CD4-positive, alpha-beta T cell (primary cell): ENCODE data around the gene RPL31. TPM values are rescaled to one million over a fixed set of nuclear protein-coding genes. Genes with fewer than 3 reads are reported as not detected.

ENCODE experiments used
- ATAC-seq: fragments of 200-7000 bp; cut with Tn5 transposase; one replicate; pipeline ENCODE4 v1.10.0; 2022; ENCODE audit warnings: mild to moderate bottlenecking; ENCODE audit not compliant: poor library complexity
- CTCF ChIA-PET: fragments of 350-600 bp; sonication (Branson Sonifier 250); formaldehyde crosslinking; loops from one replicate; lab custom pipeline; 2021; ENCODE audit warnings: antibody characterized with exemption, inconsistent platforms; lab: Charles Lee
- POLR2A ChIA-PET: fragments of 350-600 bp; sonication (Branson Sonifier 250); formaldehyde crosslinking; loops from one replicate; lab custom pipeline; 2021; ENCODE audit warnings: antibody characterized with exemption, inconsistent platforms; lab: Charles Lee
- DNase-seq, 14 experiments: peaks; one replicate each; pipeline ENCODE4 v3.0.0-alpha.2; 2013 to 2020; ENCODE audit warnings: mixed read lengths in 2 of 14
- H3K27ac ChIP-seq, 2 donors: one replicate each; pipeline versions ENCODE4 v1.5.1 to v1.7.0; 2013; ENCODE audit warnings: low read length in 2 of 2, low read depth in 1 of 2, mild to moderate bottlenecking in 1 of 2
- H3K27me3 ChIP-seq, 2 experiments: 1 replicate in 1 of 2; 2 replicates in 1 of 2; pipeline versions ENCODE4 v1.6.1 to v1.7.0; 2013; ENCODE audit warnings: low read length in 2 of 2, control low read depth in 1 of 2, mild to moderate bottlenecking in 1 of 2, moderate library complexity in 1 of 2; ENCODE audit not compliant: insufficient read depth in 2 of 2, control insufficient read depth in 1 of 2
- H3K36me3 ChIP-seq: one replicate; pipeline ENCODE4 v1.6.1; 2013; ENCODE audit warnings: low read length, control low read depth; ENCODE audit not compliant: insufficient read depth
- H3K4me1 ChIP-seq: one replicate; pipeline ENCODE4 v1.6.1; 2013; ENCODE audit warnings: low read length, control low read depth; ENCODE audit not compliant: insufficient read depth
- H3K4me3 ChIP-seq: one replicate; pipeline ENCODE4 v1.5.1; 2013; ENCODE audit warnings: mild to moderate bottlenecking, low read length, moderate library complexity
- H3K9me3 ChIP-seq, 2 experiments: 1 replicate in 1 of 2; 2 replicates in 1 of 2; pipeline versions ENCODE4 v1.6.1 to v1.7.0; 2013; ENCODE audit warnings: low read length in 2 of 2, mild to moderate bottlenecking in 2 of 2, control low read depth in 1 of 2, moderate library complexity in 1 of 2; ENCODE audit not compliant: control insufficient read depth in 1 of 2, insufficient read depth in 1 of 2
- H3K27ac Mint-ChIP-seq: one replicate; pipeline ENCODE4 v1.8.0; 2020; ENCODE audit warnings: mixed read lengths
- H3K27me3 Mint-ChIP-seq: one replicate; pipeline ENCODE4 v1.8.0; 2021; ENCODE audit warnings: mixed read lengths
- H3K36me3 Mint-ChIP-seq: one replicate; pipeline ENCODE4 v1.8.0; 2021; ENCODE audit warnings: low read depth, mixed read lengths
- H3K4me1 Mint-ChIP-seq: one replicate; pipeline ENCODE4 v1.8.0; 2021; ENCODE audit warnings: low read depth, mixed read lengths
- H3K4me3 Mint-ChIP-seq: one replicate; pipeline ENCODE4 v1.8.0; 2020; ENCODE audit warnings: mild to moderate bottlenecking, mixed read lengths
- H3K9me3 Mint-ChIP-seq: one replicate; pipeline ENCODE4 v1.8.0; 2020; ENCODE audit warnings: mixed read lengths
- CTCF ChIP-seq: fragments of 200-600 bp; IDR thresholded peaks from one replicate; pipeline ENCODE4 v1.8.0; 2022; ENCODE audit warnings: antibody characterized with exemption, mild to moderate bottlenecking
- intact Hi-C, 2 experiments: fragments of 100-400 bp; cut with DNase I in 1 of 2; cut with micrococcal nuclease in 1 of 2; formaldehyde crosslinking; loops; one replicate each; pipeline versions ENCODE4 v1.15.1 to v1.9.0; 2023 to 2025; cut with DNase I, micrococcal nuclease
- total RNA-seq, 174 experiments: library from RNA in 2 of 174; stranded (reverse) in 2 of 174; gene quantifications; one replicate each; pipeline ENCODE4 v1.2.3 and lab custom pipeline; 2021 to 2026

The RPL31 gene
- total RNA-seq, 2 experiments from 2014 or later: 2,901 to 2,913 TPM

DNA sequence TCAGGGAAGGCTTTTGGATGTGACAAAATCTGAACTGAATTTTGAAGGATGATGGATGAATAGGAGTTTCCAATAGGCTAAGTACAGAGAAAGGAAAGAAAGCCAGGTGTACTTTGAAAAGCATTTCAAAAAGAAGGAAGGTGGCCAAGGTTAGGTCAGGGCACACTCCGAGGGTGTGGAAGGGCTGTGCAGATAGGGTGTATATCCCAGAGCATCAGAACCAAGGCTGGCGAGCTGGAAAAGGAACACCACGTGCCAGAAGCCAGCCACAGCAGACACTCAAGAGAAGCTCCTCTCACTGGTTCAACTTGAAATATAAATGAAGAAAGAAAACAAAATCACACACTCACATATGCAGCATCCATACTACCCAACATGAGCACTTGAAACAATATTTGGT lies 51.0 kb downstream of the RPL31 start:
- H3K9me3 ChIP-seq: no peaks in the 10 kb centered on the region
- H3K4me1 Mint-ChIP-seq: no peaks in the 10 kb centered on the region
- no peak for TF ChIP-seq CTCF
- peaks cover 5% of the 10 kb centered on the region for H3K36me3 Mint-ChIP-seq
- ATAC-seq: no peak
- ChIA-PET POLR2A (no interaction called here), CTCF (no interaction called here)
- no peaks in the 10 kb centered on the region for H3K9me3 Mint-ChIP-seq
- H3K27me3 Mint-ChIP-seq: no peaks in the 10 kb centered on the region
- DNase-seq: no peak
- intact Hi-C loops: no loop called here
- no peak overlapping the region for H3K27ac ChIP-seq
- H3K27ac Mint-ChIP-seq: no peak overlapping the region
- no peak overlapping the region for H3K4me3 Mint-ChIP-seq
- no peaks in the 10 kb centered on the region for H3K27me3 ChIP-seq
- no peaks in the 10 kb centered on the region for H3K36me3 ChIP-seq
- no peak overlapping the region for H3K4me3 ChIP-seq
- no peaks in the 10 kb centered on the region for H3K4me1 ChIP-seq

Other genes with a start within 250 kb of the RPL31 start
- gene NPAS2, start 182.2 kb upstream of the RPL31 start, total RNA-seq: 10 to 100 TPM in 1 of 2 experiments, 1 to 10 TPM in 1; 9.8 to 10.7 TPM
- 1 to 10 TPM; 1.0 to 1.8 TPM for gene TBC1D8, start 149.1 kb downstream of the RPL31 start, total RNA-seq